Parathyroid adenoma (tissue), 2 donors: Measurements from ENCODE around the gene ACACB.

Source experiments
- H2AFZ ChIP-seq: fragments of 300-600 bp; sonication (generic); one replicate; pipeline ENCODE4 v1.7.0; 2017; ENCODE audit warnings: antibody characterized with exemption, mild to moderate bottlenecking
- H3K27ac ChIP-seq: fragments of 300-600 bp; sonication (generic); one replicate; pipeline ENCODE4 v1.7.0; 2017
- H3K27me3 ChIP-seq: fragments of 300-600 bp; sonication (generic); one replicate; pipeline ENCODE4 v1.7.0; 2017; ENCODE audit warnings: low read length; ENCODE audit not compliant: control insufficient read depth, insufficient read depth
- H3K36me3 ChIP-seq: fragments of 300-600 bp; sonication (generic); one replicate; pipeline ENCODE4 v1.7.0; 2017; ENCODE audit warnings: low read length; ENCODE audit not compliant: control insufficient read depth, insufficient read depth
- H3K4me1 ChIP-seq: fragments of 300-600 bp; sonication (generic); one replicate; pipeline ENCODE4 v1.7.0; 2017; ENCODE audit warnings: control low read depth
- H3K4me2 ChIP-seq: fragments of 300-600 bp; sonication (generic); one replicate; pipeline ENCODE4 v1.7.0; 2017; ENCODE audit warnings: low read length
- H3K4me3 ChIP-seq: fragments of 300-600 bp; sonication (generic); one replicate; pipeline ENCODE4 v1.7.0; 2017; ENCODE audit warnings: low read depth, low read length
- H3K79me2 ChIP-seq: fragments of 300-600 bp; sonication (generic); one replicate; pipeline ENCODE4 v1.7.0; 2017; ENCODE audit warnings: control low read depth
- H3K9ac ChIP-seq: fragments of 300-600 bp; sonication (generic); one replicate; pipeline ENCODE4 v1.7.0; 2017; ENCODE audit warnings: mild to moderate bottlenecking
- H3K9me3 ChIP-seq: fragments of 300-600 bp; sonication (generic); one replicate; pipeline ENCODE4 v1.7.0; 2017; ENCODE audit warnings: low read length; ENCODE audit not compliant: control insufficient read depth
- TF ChIP-seq, protein P1 (sequence below): fragments of 300-600 bp; sonication (generic); IDR thresholded peaks from one replicate; pipeline ENCODE4 v1.7.0; 2017; ENCODE audit warnings: antibody characterized with exemption, mild to moderate bottlenecking
- donor health status: primary hyperparathyroidism.

ACACB gene

GRCh38 chr12:109197327-109197726, 80.9 kb downstream of the ACACB start:
- H3K4me1 ChIP-seq = no peaks in the 10 kb centered on the region
- H3K36me3 ChIP-seq = no peaks in the 10 kb centered on the region
- no peak overlapping the region for H2AFZ ChIP-seq
- no peak overlapping the region for H3K9ac ChIP-seq
- no peaks in the 10 kb centered on the region for H3K27me3 ChIP-seq
- peaks cover 11% of the 10 kb centered on the region for H3K79me2 ChIP-seq
- TF ChIP-seq, protein P1, sequence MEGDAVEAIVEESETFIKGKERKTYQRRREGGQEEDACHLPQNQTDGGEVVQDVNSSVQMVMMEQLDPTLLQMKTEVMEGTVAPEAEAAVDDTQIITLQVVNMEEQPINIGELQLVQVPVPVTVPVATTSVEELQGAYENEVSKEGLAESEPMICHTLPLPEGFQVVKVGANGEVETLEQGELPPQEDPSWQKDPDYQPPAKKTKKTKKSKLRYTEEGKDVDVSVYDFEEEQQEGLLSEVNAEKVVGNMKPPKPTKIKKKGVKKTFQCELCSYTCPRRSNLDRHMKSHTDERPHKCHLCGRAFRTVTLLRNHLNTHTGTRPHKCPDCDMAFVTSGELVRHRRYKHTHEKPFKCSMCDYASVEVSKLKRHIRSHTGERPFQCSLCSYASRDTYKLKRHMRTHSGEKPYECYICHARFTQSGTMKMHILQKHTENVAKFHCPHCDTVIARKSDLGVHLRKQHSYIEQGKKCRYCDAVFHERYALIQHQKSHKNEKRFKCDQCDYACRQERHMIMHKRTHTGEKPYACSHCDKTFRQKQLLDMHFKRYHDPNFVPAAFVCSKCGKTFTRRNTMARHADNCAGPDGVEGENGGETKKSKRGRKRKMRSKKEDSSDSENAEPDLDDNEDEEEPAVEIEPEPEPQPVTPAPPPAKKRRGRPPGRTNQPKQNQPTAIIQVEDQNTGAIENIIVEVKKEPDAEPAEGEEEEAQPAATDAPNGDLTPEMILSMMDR = no peak
- no peak overlapping the region for H3K4me3 ChIP-seq
- no peaks in the 10 kb centered on the region for H3K9me3 ChIP-seq
- no peak overlapping the region for H3K27ac ChIP-seq
- H3K4me2 ChIP-seq = no peak overlapping the region

DNA sequence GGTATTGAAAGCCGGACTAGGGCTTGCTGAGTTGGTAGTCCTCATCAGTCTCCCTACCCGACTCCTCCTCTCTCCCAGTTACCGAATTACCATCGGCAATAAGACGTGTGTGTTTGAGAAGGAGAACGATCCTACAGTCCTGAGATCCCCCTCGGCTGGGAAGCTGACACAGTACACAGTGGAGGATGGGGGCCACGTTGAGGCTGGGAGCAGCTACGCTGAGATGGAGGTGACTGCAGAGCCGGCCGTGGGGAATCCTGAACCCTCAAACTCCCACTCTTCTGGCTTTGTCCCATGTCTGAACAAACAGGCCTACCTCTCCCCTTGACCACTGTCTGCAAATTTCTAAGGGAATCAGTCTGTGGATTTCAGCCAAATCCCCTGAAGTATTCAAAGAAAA, 82.9 kb downstream of the ACACB start:
- Histone ChIP-seq H3K79me2 (peaks cover 13% of the 10 kb centered on the region), H3K9me3 (no peaks in the 10 kb centered on the region), H3K27me3 (no peaks in the 10 kb centered on the region), H3K4me3 (no peak overlapping the region), H3K4me1 (no peaks in the 10 kb centered on the region), H2AFZ (no peak overlapping the region), H3K9ac (no peak overlapping the region), H3K4me2 (no peak overlapping the region), H3K36me3 (no peaks in the 10 kb centered on the region), H3K27ac (no peak overlapping the region)
- TF ChIP-seq, protein P1 = no peak

DNA sequence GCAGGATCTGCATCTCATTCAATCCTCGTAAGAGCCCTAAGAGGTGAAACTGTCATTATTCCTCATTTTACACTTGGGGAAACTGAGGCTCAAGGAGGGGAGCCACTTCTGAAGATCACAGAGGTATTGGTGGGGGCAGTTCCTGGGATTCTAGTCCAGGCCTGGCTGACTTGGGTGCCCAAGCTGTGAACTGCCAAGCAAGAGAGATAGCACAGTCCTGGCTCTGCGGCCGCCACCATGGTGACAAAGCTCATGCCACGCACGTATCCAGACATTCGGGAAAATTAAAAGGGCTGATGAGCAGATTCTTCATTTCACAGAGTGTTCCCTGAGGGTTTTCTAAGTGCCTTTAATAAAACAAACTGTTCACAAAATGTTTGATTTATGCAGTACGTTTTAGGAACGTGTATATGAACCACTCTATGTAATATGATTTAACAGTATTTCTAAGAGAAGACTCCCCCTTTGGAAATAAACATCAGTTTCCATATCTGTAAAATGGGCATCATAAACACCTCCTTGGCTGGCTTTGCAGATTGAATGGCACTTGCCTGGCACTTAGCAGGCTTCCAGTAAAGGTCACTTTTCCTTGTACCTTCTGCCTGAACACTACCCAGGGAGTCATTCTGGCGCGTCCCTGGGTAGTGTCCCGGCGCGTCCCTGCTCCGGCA, 84.6 kb downstream of the ACACB start:
- Histone ChIP-seq H3K27me3 (no peaks in the 10 kb centered on the region), H3K4me2 (no peak overlapping the region), H3K4me1 (no peaks in the 10 kb centered on the region), H3K9ac (no peak overlapping the region), H2AFZ (no peak overlapping the region), H3K27ac (no peak overlapping the region), H3K79me2 (peaks cover 10% of the 10 kb centered on the region), H3K9me3 (no peaks in the 10 kb centered on the region), H3K4me3 (no peak overlapping the region), H3K36me3 (no peaks in the 10 kb centered on the region)
- TF ChIP-seq, protein P1 = no peak

DNA sequence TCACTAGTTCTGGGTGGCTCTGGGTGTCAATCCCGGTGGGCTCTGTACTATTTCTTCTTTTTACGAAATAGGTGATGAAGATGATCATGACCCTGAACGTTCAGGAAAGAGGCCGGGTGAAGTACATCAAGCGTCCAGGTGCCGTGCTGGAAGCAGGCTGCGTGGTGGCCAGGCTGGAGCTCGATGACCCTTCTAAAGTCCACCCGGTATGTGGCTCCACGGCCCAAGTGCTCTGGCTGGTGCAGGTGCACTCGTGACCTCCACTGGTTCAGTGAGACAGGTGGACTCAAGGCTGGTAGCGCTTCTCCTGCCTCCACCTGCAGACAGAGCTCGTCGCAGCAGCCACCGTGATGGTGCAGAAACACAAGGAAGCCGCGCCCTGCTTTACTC, 85.1 kb downstream of the ACACB start:
- TF ChIP-seq, protein P1 = no peak
- no peaks in the 10 kb centered on the region for H3K9me3 ChIP-seq
- H3K27me3 ChIP-seq = no peaks in the 10 kb centered on the region
- no peak overlapping the region for H3K9ac ChIP-seq
- no peak overlapping the region for H3K4me2 ChIP-seq
- no peak overlapping the region for H2AFZ ChIP-seq
- no peaks in the 10 kb centered on the region for H3K4me1 ChIP-seq
- no peak overlapping the region for H3K4me3 ChIP-seq
- H3K36me3 ChIP-seq = no peaks in the 10 kb centered on the region
- H3K79me2 ChIP-seq = peaks cover 9% of the 10 kb centered on the region
- no peak overlapping the region for H3K27ac ChIP-seq

DNA sequence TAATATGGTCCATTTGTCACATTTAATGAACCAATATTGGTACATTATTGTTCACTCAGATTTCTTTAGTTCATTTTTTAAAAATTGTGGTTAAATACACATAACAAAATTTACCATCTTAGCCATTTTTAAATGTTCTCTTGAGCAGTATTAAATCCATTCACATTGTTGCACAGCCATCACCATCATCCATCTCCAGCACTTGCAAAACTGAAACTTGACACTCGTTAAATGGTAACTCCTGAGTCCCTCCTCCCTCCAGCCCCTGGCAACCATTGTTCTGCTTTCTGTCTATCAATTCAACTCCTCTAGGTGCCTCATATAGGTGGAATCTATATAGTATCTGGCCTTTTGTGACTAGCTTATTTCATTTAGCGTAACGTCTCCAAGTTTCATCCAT, 86.4 kb downstream of the ACACB start:
- no peaks in the 10 kb centered on the region for H3K36me3 ChIP-seq
- no peaks in the 10 kb centered on the region for H3K9me3 ChIP-seq

More for the DNA sequence above, 86.4 kb downstream of the ACACB start:
- Histone ChIP-seq H3K4me3 (no peak overlapping the region), H3K79me2 (peaks cover 3% of the 10 kb centered on the region), H3K9ac (no peak overlapping the region), H3K4me2 (no peak overlapping the region), H3K4me1 (no peaks in the 10 kb centered on the region), H3K27ac (no peak overlapping the region), H3K27me3 (no peaks in the 10 kb centered on the region), H2AFZ (no peak overlapping the region)
- TF ChIP-seq, protein P1 = no peak
